GM18867 (cell line): Measurements from ENCODE around the gene TRIM4.

Source experiments
- ATAC-seq: cut with Tn5 transposase; IDR thresholded peaks from one replicate; pipeline ENCODE4 v1.9.1; 2021; ENCODE audit warnings: mild to moderate bottlenecking, moderate library complexity; ENCODE audit not compliant: unreplicated experiment

The TRIM4 gene

DNA sequence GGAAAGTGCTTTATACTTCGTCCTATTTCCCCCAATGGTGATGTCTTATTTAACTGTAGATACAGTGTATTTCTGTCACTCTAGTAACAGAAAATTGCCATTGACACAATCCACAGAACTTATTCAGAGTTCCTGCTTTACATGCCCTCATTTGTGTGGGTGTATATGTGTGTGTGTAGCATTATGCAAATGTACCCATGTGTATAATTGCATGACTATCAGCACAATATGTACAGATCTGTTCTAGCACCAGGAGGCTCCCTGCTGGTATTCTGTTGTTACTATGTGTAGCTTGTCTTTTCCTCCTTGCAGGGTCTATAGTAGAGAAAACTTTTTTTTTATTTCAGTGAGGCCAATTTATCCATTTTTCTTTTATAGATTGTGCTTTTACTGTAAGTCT lies 75.0 kb downstream of the TRIM4 start:
- ATAC-seq, result no peak

DNA sequence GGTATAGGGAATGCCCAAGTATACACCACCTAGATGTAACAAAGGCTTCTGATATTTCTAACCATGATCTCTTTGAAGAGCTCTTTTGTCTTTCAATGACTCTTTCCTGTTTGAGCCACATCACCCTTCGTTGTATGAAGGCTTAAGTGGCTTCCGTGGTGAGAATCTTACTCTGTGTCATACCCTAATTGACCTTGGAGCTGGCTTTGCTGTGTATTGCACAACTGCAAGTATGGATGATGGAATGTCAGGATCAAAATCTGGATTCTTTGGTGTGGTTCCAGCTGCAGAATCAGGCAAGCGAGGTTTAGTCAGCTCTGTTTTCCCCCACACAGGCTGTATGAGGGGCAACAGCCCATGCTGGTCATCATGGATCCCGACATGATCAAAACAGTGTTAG lies 75.5 kb downstream of the TRIM4 start:
- ATAC-seq, result no peak

DNA sequence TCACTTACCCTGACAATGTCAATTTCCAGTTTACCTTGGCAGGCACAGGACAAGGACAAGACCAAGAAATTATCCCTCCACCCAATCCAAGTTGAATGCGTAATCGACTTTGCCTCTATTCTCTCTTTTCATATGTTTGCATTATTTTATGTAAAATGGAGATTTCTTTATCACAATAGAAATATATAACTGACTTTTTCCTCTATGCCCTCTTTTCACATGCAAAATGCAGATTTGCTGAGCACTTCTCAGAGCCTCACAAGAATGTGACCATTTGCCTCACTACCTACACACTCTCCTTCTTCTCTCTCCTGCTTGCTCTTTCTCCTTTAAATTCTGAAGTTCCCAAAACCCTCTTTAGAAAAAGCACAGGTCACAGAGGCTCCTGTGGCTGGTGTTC lies 76.4 kb downstream of the TRIM4 start:
- ATAC-seq, result no peak
